LNCAP (cell line): Measurements from ENCODE around the gene ZNF227.

ENCODE experiments used
- TF ChIP-seq, protein P1 (sequence below): fragments of 450-650 bp; IDR thresholded peaks from 2 replicates; pipeline ENCODE4 v1.5.1; 2017; ENCODE audit warnings: mild to moderate bottlenecking

Gene ZNF227

GRCh38 chr19:44228318-44228717, 16.0 kb downstream of the ZNF227 start:
- TF ChIP-seq, protein P1, sequence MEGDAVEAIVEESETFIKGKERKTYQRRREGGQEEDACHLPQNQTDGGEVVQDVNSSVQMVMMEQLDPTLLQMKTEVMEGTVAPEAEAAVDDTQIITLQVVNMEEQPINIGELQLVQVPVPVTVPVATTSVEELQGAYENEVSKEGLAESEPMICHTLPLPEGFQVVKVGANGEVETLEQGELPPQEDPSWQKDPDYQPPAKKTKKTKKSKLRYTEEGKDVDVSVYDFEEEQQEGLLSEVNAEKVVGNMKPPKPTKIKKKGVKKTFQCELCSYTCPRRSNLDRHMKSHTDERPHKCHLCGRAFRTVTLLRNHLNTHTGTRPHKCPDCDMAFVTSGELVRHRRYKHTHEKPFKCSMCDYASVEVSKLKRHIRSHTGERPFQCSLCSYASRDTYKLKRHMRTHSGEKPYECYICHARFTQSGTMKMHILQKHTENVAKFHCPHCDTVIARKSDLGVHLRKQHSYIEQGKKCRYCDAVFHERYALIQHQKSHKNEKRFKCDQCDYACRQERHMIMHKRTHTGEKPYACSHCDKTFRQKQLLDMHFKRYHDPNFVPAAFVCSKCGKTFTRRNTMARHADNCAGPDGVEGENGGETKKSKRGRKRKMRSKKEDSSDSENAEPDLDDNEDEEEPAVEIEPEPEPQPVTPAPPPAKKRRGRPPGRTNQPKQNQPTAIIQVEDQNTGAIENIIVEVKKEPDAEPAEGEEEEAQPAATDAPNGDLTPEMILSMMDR: no peak

DNA sequence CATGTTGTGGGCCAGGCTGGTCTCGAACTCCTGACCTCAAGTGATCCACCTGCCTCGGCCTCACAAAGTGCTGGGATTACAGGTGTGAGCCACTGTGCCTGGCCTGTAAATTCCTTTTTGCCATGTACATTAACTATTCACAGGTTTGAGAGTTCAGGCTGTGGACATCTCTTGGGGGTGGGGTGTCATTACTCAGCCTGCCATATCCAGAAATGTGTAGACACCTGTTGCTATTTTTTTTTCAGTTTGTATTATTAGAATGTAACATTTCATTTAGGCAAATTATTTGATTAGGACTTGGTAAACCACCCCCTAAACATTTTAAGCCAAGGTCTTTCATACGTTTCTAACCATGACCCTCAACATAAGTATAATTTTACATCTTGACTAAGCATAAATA, 20.5 kb downstream of the ZNF227 start:
- TF ChIP-seq, protein P1: no peak

DNA sequence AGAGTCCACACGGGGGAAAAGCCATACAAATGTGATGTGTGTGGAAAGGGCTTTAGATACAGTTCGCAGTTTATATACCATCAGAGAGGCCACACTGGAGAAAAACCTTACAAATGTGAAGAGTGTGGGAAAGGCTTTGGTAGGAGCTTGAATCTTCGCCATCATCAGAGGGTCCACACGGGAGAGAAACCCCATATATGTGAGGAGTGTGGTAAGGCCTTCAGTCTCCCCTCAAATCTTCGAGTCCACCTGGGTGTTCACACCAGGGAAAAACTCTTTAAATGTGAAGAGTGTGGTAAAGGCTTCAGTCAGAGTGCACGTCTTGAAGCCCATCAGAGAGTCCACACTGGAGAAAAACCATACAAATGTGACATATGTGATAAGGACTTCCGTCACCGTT, 24.1 kb downstream of the ZNF227 start:
- TF ChIP-seq, protein P1: no peak

GRCh38 chr19:44254496-44254895, 42.2 kb downstream of the ZNF227 start:
- TF ChIP-seq, protein P1: no peak

DNA sequence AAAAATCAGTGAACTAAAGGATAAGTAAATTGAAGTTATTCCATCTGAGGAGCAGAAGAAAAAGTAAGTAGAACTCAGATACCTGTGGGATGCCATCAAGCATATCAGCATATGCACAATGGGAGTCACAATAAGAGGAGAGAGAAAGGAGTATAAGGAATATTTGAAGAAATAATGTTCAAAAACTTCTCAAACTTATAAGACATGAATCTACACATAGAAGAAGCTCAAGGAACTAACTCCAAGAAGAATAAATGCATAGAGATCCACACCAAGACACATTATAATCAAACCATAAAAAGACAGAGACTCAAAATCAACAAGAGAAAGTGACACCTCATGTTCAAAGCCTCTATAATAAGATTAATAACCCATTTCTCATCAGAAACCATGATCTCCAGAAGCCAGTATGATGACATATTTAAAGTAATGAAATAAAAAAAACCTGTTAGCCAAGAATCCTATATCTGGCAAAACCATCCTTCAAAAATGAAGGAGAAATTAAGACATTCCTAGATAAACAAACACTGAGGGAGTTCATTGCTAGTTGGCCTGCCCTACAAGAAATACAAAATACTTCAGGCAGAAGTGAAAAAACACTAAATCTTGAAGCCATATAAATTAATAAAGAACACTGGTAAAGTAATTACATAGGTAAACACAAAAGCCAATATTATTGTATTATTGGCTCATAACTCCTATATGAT, 43.5 kb downstream of the ZNF227 start:
- TF ChIP-seq, protein P1: no peak

DNA sequence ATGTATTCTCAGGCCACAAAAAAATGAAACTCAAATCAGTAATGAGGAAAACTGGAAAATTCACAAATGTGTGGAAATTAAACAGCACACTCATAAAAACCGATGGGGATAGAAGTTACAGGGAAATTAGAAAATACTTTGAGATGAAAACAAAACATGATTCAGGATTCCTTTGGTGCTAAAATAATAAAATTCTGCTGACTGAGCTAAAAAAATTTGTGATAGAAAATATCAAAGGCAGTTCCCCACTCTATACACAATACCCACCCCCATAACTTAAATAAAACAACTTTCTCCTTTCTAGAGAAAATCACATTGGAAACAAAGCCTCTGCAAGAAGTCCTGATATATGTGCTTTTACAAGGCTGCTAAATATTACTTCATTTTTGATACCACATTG, 45.8 kb downstream of the ZNF227 start:
- TF ChIP-seq, protein P1: no peak

- TF ChIP-seq, protein P1: no peak
Measured at GRCh38 chr19:44258835-44259413, 46.6 kb downstream of the ZNF227 start.
